NOMO-1 treated with dmso at 0.1 percent for 144 hours (cell line): ENCODE data around the gene PCDHA10.

ENCODE experiments used
- DNase-seq: peaks from one replicate; lab custom pipeline; 2025; ENCODE audit not compliant: unreplicated experiment; lab: John Stamatoyannopoulos, UW

Gene PCDHA10

DNA sequence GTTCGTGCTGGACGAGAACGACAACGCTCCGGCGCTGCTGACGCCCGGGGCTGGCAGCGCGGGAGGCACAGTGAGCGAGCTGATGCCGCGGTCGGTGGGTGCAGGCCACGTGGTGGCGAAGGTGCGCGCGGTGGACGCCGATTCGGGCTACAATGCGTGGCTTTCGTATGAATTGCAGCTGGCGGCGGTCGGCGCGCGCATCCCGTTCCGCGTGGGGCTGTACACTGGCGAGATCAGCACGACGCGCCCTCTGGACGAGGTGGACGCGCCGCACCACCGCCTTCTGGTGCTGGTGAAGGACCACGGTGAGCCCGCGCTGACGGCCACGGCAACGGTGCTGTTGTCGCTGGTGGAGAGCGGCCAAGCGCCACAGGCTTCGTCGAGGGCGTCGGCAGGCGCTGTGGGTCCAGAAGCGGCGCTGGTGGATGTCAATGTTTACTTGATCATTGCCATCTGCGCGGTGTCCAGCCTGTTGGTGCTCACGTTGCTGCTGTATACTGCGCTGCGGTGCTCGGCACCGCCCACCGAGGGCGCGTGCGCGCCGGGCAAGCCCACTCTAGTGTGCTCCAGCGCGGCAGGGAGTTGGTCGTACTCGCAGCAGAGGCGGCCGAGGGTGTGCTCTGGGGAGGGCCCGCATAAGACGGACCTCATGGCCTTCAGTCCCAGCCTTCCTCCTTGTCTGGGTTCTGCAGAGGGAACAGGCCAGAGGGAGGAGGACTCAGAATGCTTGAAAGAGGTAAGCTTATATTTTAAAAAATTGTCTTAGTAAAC is 28.4 kb downstream of the PCDHA10 start:
- DNase-seq, result no peak

DNA sequence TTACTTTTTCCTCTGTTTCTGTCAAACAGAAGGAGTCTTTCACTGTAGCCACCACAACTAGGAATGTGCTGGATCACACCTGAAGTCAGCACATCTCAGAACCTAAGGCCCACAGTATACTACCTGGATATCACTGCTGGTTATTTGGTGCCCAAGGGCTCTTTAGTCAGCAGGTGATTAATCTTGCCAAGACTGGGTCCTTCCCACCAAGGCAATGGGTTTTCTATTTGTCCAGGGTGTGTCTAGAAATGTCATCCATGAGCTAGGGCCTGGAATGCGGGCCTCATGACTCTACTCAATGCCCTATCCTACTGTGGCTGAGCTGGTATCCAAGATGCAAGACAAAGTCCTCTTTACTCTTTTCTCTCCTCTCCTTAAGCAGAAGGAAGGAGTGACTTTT is 60.6 kb downstream of the PCDHA10 start:
- DNase-seq, result no peak
